ENCODE data around the gene CIRBP.

GRCh38 chr19:1276628-1277022 is 7.5 kb downstream of the CIRBP start:
- TF ChIP-seq CTCF (IDR thresholded peaks at IDR 0.05; ENCODE audit: low read depth, low read length, poor library complexity, severe bottlenecking) (no peak), EZH2phosphoT487 (IDR thresholded peaks at IDR 0.05; ENCODE audit: borderline replicate concordance, low read length) (no peak)

Data from DOHH2 (cell line).